ENCODE data around the gene CACNA1S.

CACNA1S gene

DNA sequence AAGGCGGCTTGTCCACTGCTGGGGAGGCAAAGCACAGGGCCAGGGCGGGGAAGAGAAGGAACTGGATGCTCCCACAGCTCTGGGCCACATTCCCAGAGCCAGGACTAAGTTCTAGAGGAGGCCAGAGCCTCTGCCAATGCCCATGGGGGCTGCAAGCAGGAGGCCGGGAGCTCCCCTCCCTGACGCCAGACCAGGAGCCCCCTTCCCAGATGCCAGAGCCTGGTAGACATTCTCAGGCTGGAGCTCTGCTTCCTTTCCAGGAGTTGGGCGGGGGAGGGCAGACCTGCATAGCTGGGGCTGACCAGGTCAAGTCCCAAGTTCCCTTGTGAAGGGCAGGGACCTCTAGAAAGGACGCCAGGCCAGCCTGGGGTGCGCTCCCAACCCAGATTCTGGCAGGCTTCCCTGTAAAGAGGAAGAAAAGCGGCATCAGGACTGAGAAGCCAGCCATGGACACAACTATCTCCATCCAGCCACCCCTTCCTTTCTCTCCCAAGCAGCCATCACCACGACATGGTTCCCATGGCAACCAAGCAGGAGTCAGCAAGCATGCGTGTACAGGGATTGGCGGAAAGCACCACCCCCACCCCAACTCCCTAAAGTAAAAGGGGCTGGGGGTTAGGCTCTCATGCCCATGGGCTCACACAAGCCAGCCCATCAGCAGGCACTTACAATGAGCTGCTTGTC, 102.1 kb downstream of the CACNA1S start:
- Histone ChIP-seq H3K27me3 (ENCODE audit: control insufficient read depth, insufficient read depth, low read length) (no peaks in the 10 kb centered on the region), H3K27ac (ENCODE audit: low read depth, low read length) (no peak overlapping the region), H3K9ac (ENCODE audit: low read length) (no peak overlapping the region), H3K9me3 (ENCODE audit: control insufficient read depth, insufficient read depth, low read depth, low read length) (no peaks in the 10 kb centered on the region), H3K36me3 (ENCODE audit: control insufficient read depth, insufficient read depth, low read length) (no peaks in the 10 kb centered on the region), H3K4me1 (ENCODE audit: control insufficient read depth, insufficient read depth, low read length) (peaks cover 23% of the 10 kb centered on the region), H3K4me3 (ENCODE audit: low read depth, low read length) (no peak overlapping the region)

DNA sequence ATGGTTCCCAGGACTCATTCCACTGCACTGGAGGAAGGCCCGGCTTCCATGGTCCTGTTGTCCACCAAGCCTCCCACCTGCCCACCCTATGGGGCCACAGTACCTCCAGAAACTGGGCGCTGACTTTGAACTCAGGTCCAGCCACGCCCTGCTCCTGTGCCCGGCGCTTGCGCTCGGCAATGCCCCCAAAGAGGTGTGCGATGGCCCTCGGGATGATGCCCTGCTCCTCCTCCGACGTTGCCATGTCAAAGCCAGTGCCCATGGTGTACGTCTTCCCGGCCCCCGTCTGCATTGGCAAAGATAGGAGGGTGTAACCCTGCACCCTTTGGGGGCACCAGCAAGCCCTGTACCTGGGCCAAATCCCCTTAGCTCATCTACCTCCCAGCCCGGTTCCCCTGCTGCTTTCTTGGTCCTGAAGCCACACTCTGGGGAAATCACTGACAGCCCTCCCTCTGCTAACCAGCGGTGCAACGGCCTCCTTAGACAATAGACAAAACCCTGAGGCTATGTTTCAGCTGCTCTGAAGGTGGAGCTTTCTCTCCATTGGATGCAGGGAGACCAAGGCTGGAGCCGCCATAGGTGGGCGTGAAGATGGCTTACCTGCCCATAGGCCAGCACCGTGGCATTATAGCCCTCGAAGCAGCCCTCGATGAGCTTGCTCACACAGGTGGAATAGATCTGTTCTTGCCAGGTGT, 103.4 kb downstream of the CACNA1S start:
- Histone ChIP-seq H3K4me1 (ENCODE audit: control insufficient read depth, insufficient read depth, low read length) (peaks cover 12% of the 10 kb centered on the region), H3K27me3 (ENCODE audit: control insufficient read depth, insufficient read depth, low read length) (no peaks in the 10 kb centered on the region)

DNA sequence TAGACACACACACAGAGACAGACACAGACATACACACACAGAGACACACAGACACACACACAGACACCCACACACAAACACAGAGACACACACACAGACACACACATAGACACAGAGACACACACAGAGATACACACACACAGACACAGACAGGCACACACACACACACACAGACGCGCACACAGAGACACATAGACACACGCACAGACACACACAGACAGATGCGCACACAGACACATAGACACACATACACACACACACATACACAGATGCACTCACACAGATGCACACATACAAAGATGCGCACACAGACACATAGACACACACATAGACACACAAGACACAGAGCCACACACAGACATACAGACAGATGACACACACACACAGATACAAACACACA, 104.7 kb downstream of the CACNA1S start:
- H3K36me3 ChIP-seq (ENCODE audit: control insufficient read depth, insufficient read depth, low read length): peaks cover 14% of the 10 kb centered on the region; the same call in 1 of the 2 replicates
- H3K27ac ChIP-seq (ENCODE audit: low read depth, low read length): no peak overlapping the region
- H3K9ac ChIP-seq (ENCODE audit: low read length): no peak overlapping the region
- H3K4me3 ChIP-seq (ENCODE audit: low read depth, low read length): no peak overlapping the region
- H3K27me3 ChIP-seq (ENCODE audit: control insufficient read depth, insufficient read depth, low read length): no peaks in the 10 kb centered on the region
- H3K9me3 ChIP-seq (ENCODE audit: control insufficient read depth, insufficient read depth, low read depth, low read length): no peaks in the 10 kb centered on the region
- H3K4me1 ChIP-seq (ENCODE audit: control insufficient read depth, insufficient read depth, low read length): peaks cover 12% of the 10 kb centered on the region

More for the DNA sequence above, 103.4 kb downstream of the CACNA1S start:
- no peak overlapping the region for H3K4me3 ChIP-seq (ENCODE audit: low read depth, low read length)
- no peak overlapping the region for H3K9ac ChIP-seq (ENCODE audit: low read length)
- H3K9me3 ChIP-seq (ENCODE audit: control insufficient read depth, insufficient read depth, low read depth, low read length): no peaks in the 10 kb centered on the region
- peaks cover 9% of the 10 kb centered on the region; the same call in 1 of the 2 replicates for H3K36me3 ChIP-seq (ENCODE audit: control insufficient read depth, insufficient read depth, low read length)
- H3K27ac ChIP-seq (ENCODE audit: low read depth, low read length): no peak overlapping the region

DNA sequence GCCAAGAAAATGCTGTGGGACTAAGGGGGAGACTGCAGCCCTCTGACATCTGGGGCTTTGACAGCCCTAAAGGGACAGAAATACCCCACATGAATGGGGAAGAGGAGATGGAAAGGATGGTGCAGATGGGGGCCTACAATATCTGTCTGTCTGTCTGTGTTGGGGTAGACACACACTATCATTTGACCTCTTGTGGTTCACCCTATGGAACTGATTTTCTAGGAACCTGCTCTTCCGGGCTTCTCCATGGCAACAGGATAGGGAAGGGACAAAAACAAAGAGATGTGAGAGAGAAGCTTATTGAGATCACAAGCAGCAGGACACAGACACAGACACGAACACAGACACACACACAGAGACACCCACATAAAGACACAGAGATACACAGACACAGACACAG, 105.8 kb downstream of the CACNA1S start:
- H3K4me1 ChIP-seq (ENCODE audit: control insufficient read depth, insufficient read depth, low read length): peaks cover 12% of the 10 kb centered on the region
- H3K27me3 ChIP-seq (ENCODE audit: control insufficient read depth, insufficient read depth, low read length): no peaks in the 10 kb centered on the region

DNA sequence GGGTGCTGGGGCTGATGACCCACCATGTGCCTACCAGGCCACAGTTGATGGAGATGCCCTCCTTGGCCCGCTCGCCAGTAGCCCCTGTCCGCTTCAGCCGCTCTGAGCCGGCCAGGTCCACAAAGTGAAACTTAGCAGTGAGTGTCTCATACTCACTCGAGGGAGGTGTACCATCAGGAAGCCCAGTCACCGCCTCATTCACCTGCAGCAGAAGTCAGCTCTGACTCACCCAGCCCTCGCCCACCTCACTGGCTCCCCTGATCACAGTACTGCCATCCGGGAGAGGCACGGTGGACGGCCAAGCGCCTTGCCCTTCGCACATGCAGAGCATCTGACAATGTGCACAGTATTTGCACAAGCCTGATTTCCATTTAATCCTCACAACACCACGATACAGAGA, 107.5 kb downstream of the CACNA1S start:
- no peak overlapping the region for H3K27ac ChIP-seq (ENCODE audit: low read depth, low read length)
- no peaks in the 10 kb centered on the region for H3K9me3 ChIP-seq (ENCODE audit: control insufficient read depth, insufficient read depth, low read depth, low read length)
- peaks cover 3% of the 10 kb centered on the region; the same call in 1 of the 2 replicates for H3K4me1 ChIP-seq (ENCODE audit: control insufficient read depth, insufficient read depth, low read length)
- no peaks in the 10 kb centered on the region for H3K27me3 ChIP-seq (ENCODE audit: control insufficient read depth, insufficient read depth, low read length)
- no peak overlapping the region for H3K9ac ChIP-seq (ENCODE audit: low read length)
- H3K4me3 ChIP-seq (ENCODE audit: low read depth, low read length): no peak overlapping the region
- peaks cover 17% of the 10 kb centered on the region; the same call in 1 of the 2 replicates for H3K36me3 ChIP-seq (ENCODE audit: control insufficient read depth, insufficient read depth, low read length)

More for the DNA sequence above, 105.8 kb downstream of the CACNA1S start:
- no peaks in the 10 kb centered on the region for H3K9me3 ChIP-seq (ENCODE audit: control insufficient read depth, insufficient read depth, low read depth, low read length)
- H3K36me3 ChIP-seq (ENCODE audit: control insufficient read depth, insufficient read depth, low read length): peaks cover 17% of the 10 kb centered on the region; the same call in 1 of the 2 replicates
- no peak overlapping the region for H3K27ac ChIP-seq (ENCODE audit: low read depth, low read length)
- no peak overlapping the region for H3K9ac ChIP-seq (ENCODE audit: low read length)
- no peak overlapping the region for H3K4me3 ChIP-seq (ENCODE audit: low read depth, low read length)

DNA sequence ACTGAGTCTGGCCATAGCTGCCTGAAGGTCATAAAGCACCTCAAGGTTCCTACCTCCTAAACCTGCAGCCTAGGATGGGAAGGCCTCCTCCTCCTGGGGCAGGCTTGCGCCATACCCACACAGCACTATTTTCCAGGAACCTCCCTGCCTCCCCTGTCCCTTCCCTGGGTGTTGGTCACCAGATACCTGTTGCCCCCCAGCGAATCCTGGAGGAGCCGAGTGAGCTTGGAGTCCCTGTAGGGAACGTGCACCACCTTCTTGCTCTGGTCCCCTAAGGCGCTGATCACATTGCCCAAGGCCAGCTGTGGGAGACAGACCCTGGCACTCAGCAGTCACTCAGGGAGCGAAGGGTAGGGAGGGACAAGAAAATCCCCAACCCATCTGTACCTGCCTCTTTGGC, 108.1 kb downstream of the CACNA1S start:
- Histone ChIP-seq H3K27ac (ENCODE audit: low read depth, low read length) (no peak overlapping the region), H3K36me3 (ENCODE audit: control insufficient read depth, insufficient read depth, low read length) (peaks cover 19% of the 10 kb centered on the region; the same call in 1 of the 2 replicates), H3K9ac (ENCODE audit: low read length) (no peak overlapping the region), H3K27me3 (ENCODE audit: control insufficient read depth, insufficient read depth, low read length) (no peaks in the 10 kb centered on the region), H3K4me3 (ENCODE audit: low read depth, low read length) (no peak overlapping the region), H3K4me1 (ENCODE audit: control insufficient read depth, insufficient read depth, low read length) (peaks cover 1% of the 10 kb centered on the region; the same call in 1 of the 2 replicates), H3K9me3 (ENCODE audit: control insufficient read depth, insufficient read depth, low read depth, low read length) (no peaks in the 10 kb centered on the region)

DNA sequence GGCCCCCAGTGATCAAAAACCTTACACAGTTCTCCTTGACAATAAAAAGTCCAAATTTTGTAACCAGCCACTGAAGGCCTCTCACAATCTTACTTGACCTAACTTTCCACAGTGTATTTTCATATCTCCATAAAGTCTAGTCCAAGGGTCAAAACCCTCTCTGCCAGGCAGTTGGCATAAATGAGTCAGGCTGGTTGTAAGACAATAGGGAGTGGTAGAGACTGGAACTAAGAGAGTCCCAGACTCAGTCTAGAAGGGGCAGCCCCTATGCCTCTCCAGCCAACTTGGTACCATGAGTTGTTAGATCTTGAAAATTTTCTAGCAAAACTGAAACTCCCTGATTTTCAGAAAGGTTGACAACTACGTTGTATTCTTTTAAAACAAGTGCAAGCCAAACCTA, 109.7 kb downstream of the CACNA1S start:
- H3K36me3 ChIP-seq (ENCODE audit: control insufficient read depth, insufficient read depth, low read length): peaks cover 34% of the 10 kb centered on the region
- H3K27me3 ChIP-seq (ENCODE audit: control insufficient read depth, insufficient read depth, low read length): no peaks in the 10 kb centered on the region
- no peak overlapping the region for H3K27ac ChIP-seq (ENCODE audit: low read depth, low read length)
- H3K9ac ChIP-seq (ENCODE audit: low read length): no peak overlapping the region
- H3K4me3 ChIP-seq (ENCODE audit: low read depth, low read length): no peak overlapping the region
- no peaks in the 10 kb centered on the region for H3K9me3 ChIP-seq (ENCODE audit: control insufficient read depth, insufficient read depth, low read depth, low read length)
- H3K4me1 ChIP-seq (ENCODE audit: control insufficient read depth, insufficient read depth, low read length): no peaks in the 10 kb centered on the region

DNA sequence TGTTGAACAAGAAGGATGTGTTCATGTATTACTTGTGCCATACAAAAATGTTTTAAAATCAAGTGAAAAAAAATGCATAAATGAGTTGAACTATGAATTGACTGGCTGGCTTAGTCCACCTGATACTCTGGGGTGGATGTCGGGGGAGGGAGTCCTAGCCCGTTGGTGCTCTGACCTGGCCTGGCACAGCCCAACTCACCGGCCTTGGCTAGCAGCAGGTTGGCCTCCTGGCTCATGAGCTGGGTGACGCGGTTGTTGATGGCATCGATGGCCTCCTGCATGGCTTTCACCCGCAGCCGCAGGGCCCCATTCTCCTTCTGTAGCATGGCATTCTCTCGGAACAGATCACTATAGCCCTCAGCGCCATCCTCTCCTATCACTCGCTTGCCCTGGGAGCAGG, 110.3 kb downstream of the CACNA1S start:
- Histone ChIP-seq H3K9ac (ENCODE audit: low read length) (no peak overlapping the region), H3K4me3 (ENCODE audit: low read depth, low read length) (no peak overlapping the region), H3K9me3 (ENCODE audit: control insufficient read depth, insufficient read depth, low read depth, low read length) (no peaks in the 10 kb centered on the region), H3K4me1 (ENCODE audit: control insufficient read depth, insufficient read depth, low read length) (no peaks in the 10 kb centered on the region), H3K27me3 (ENCODE audit: control insufficient read depth, insufficient read depth, low read length) (no peaks in the 10 kb centered on the region), H3K36me3 (ENCODE audit: control insufficient read depth, insufficient read depth, low read length) (peaks cover 34% of the 10 kb centered on the region), H3K27ac (ENCODE audit: low read depth, low read length) (no peak overlapping the region)

DNA sequence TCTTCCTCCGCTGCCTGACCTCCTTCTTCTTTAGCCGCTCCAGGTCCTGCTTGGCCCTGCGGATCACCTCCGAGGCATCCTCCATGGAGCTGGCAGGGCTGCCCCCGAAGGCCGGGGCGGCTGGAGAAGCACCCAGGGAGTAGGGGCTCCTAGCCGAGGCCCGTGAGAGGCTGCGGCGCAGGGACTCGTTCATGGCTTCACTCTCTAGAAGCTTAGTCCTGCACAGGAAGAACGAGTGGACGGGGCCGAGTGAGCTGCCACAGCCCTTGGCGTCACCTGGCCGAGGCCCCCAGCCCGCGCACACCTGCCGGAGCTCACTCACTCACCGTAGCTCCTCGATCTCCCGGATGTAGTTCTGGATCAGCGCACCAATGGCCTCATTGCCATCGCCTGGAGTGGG, 111.8 kb downstream of the CACNA1S start:
- Histone ChIP-seq H3K9me3 (ENCODE audit: control insufficient read depth, insufficient read depth, low read depth, low read length) (no peaks in the 10 kb centered on the region), H3K4me3 (ENCODE audit: low read depth, low read length) (no peak overlapping the region), H3K4me1 (ENCODE audit: control insufficient read depth, insufficient read depth, low read length) (no peaks in the 10 kb centered on the region), H3K36me3 (ENCODE audit: control insufficient read depth, insufficient read depth, low read length) (peaks cover 43% of the 10 kb centered on the region), H3K9ac (ENCODE audit: low read length) (no peak overlapping the region), H3K27ac (ENCODE audit: low read depth, low read length) (no peak overlapping the region), H3K27me3 (ENCODE audit: control insufficient read depth, insufficient read depth, low read length) (no peaks in the 10 kb centered on the region)

DNA sequence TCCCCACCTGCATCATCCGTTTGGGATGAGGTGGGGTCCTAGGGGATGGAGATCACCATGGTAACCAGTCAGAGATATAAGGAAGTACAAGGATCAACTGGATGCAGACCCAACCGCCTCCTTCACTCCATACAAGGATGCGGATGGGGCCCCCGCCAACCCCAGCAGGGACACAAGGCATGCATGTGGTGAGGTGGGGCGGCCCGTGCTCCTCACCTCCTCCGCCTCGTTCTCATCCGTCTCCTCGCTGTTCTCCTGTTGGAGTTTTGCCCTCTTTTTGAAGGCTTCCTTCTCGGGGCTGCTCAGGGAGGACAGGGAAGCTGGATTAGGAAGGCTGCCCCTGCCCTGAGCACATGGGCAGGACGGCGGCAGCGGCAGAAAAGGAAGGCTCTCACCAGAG, 112.6 kb downstream of the CACNA1S start:
- no peaks in the 10 kb centered on the region for H3K4me1 ChIP-seq (ENCODE audit: control insufficient read depth, insufficient read depth, low read length)
- no peak overlapping the region for H3K27ac ChIP-seq (ENCODE audit: low read depth, low read length)
- peaks cover 39% of the 10 kb centered on the region for H3K36me3 ChIP-seq (ENCODE audit: control insufficient read depth, insufficient read depth, low read length)
- no peaks in the 10 kb centered on the region for H3K9me3 ChIP-seq (ENCODE audit: control insufficient read depth, insufficient read depth, low read depth, low read length)
- no peak overlapping the region for H3K4me3 ChIP-seq (ENCODE audit: low read depth, low read length)
- H3K27me3 ChIP-seq (ENCODE audit: control insufficient read depth, insufficient read depth, low read length): no peaks in the 10 kb centered on the region
- H3K9ac ChIP-seq (ENCODE audit: low read length): no peak overlapping the region

DNA sequence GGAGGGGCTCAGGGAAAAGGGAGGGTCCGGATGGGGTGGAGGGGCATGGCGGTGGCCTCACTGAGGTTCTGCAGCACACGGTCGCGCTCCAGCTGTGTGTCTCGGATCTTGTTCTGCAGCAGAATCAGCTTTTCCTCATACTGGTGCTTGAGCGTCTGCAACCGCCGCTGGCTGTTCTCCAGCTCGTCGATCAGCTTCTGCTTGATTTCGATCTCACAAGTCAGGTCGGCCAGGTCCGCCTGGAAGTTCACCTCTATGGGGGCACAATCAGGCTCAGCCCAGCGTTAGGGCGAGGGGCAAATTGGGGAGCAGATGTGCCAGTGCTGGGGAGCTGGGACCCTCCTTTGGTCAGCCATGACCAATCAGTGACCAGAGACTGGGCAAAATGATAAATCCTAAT, 113.9 kb downstream of the CACNA1S start:
- Histone ChIP-seq H3K9ac (ENCODE audit: low read length) (no peak overlapping the region), H3K27me3 (ENCODE audit: control insufficient read depth, insufficient read depth, low read length) (no peaks in the 10 kb centered on the region), H3K4me3 (ENCODE audit: low read depth, low read length) (no peak overlapping the region), H3K36me3 (ENCODE audit: control insufficient read depth, insufficient read depth, low read length) (peaks cover 31% of the 10 kb centered on the region), H3K4me1 (ENCODE audit: control insufficient read depth, insufficient read depth, low read length) (no peaks in the 10 kb centered on the region), H3K9me3 (ENCODE audit: control insufficient read depth, insufficient read depth, low read depth, low read length) (no peaks in the 10 kb centered on the region), H3K27ac (ENCODE audit: low read depth, low read length) (no peak overlapping the region)
